Body of pancreas (tissue), 4 donors: ENCODE measurements around the gene TBC1D17. TPM values are rescaled to one million over a fixed set of nuclear protein-coding genes. Genes with fewer than 3 reads are reported as not detected.

Experiments used
- ATAC-seq: fragments of 150-250 bp; one replicate; pipeline ENCODE4 v1.9.1; 2016
- DNase-seq, 4 donors: peaks; one replicate each; pipeline ENCODE4 v3.0.0-alpha.2; 2019
- H3K27ac ChIP-seq, 4 donors: fragments of 200-600 bp; sonication (generic); 1 replicate in 3 of 4; 2 replicates in 1 of 4; pipeline versions ENCODE4 v1.5.1 to v1.6.1; 2016 to 2019; ENCODE audit warnings: mild to moderate bottlenecking in 1 of 4, mixed read lengths in 1 of 4, moderate library complexity in 1 of 4
- H3K27me3 ChIP-seq, 2 donors: fragments of 200-600 bp; sonication (generic); one replicate each; pipeline ENCODE4 v1.6.0; 2016; ENCODE audit warnings: mild to moderate bottlenecking in 1 of 2
- H3K36me3 ChIP-seq, 2 donors: fragments of 200-600 bp; sonication (generic); replicated peaks in 1 of 2; 2 replicates each; pipeline ENCODE4 v1.5.1; 2016; ENCODE audit warnings: low read depth in 2 of 2; ENCODE audit not compliant: insufficient read depth in 1 of 2
- H3K4me1 ChIP-seq: fragments of 200-600 bp; sonication (generic); one replicate; pipeline ENCODE4 v1.6.0; 2016
- H3K4me3 ChIP-seq, 2 donors: fragments of 200-600 bp; sonication (generic); 1 replicate in 1 of 2; 2 replicates in 1 of 2; pipeline ENCODE4 v1.5.1; 2016 to 2019
- H3K9me3 ChIP-seq, 3 donors: fragments of 200-600 bp; sonication (generic); 1 replicate in 2 of 3; 2 replicates in 1 of 3; pipeline ENCODE4 v1.5.1; 2016
- POLR2A ChIP-seq, 3 donors: fragments of 450-650 bp; IDR thresholded peaks; one replicate each; pipeline ENCODE4 v1.6.1; 2016; ENCODE audit warnings: antibody characterized with exemption in 3 of 3, mild to moderate bottlenecking in 2 of 3
- WGBS, 2 donors: methylation state at CpG; one replicate each; pipeline ENCODE4 v1.1.5; 2017; 5-methylcytosine and 5-hydroxymethylcytosine counted together
- intact Hi-C: fragments of 100-400 bp; cut with DNase I; formaldehyde crosslinking; loops from one replicate; pipeline ENCODE4 v1.15.1; 2023
- total RNA-seq, 2 donors: library from RNA; depleted of rRNA; stranded (reverse); fragments of >200 nt; gene quantifications; one replicate each; pipeline ENCODE4 v1.1.0, GENCODE V29; 2016
- TF ChIP-seq, protein P1 (sequence below), 7 experiments: fragments of 450-650 bp in 4 of 7; fragments of 200-600 bp in 3 of 7; sonication (generic) in 3 of 7; IDR thresholded peaks; one replicate each; pipeline ENCODE4 v1.5.1; 2016 to 2019; ENCODE audit warnings: antibody characterized with exemption in 7 of 7

TBC1D17 gene
- total RNA-seq, 2 donors from 2014 or later = 25.9 to 37.6 TPM

DNA sequence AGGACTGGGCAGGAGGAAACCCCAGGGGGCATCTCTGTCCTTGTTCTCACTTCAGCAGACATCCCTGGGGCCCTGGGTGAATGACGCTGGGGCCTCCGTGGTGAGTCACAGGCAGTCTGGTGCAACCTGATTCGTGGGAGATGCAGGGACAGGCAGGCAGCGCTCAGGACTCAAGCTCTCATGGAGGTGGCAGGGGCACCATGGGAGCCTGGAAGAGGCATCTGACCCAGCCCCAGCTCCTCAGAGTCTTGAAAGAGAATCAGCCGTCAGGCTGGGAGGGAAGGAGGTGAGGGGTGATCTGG is 40.5 kb upstream of the TBC1D17 start:
- H3K27ac ChIP-seq = no peak overlapping the region
- no peaks in the 10 kb centered on the region for H3K9me3 ChIP-seq
- no peak for ATAC-seq
- no peak for DNase-seq
- intact Hi-C loops = no loop called here
- no peaks in the 10 kb centered on the region for H3K27me3 ChIP-seq
- TF ChIP-seq, protein P1, sequence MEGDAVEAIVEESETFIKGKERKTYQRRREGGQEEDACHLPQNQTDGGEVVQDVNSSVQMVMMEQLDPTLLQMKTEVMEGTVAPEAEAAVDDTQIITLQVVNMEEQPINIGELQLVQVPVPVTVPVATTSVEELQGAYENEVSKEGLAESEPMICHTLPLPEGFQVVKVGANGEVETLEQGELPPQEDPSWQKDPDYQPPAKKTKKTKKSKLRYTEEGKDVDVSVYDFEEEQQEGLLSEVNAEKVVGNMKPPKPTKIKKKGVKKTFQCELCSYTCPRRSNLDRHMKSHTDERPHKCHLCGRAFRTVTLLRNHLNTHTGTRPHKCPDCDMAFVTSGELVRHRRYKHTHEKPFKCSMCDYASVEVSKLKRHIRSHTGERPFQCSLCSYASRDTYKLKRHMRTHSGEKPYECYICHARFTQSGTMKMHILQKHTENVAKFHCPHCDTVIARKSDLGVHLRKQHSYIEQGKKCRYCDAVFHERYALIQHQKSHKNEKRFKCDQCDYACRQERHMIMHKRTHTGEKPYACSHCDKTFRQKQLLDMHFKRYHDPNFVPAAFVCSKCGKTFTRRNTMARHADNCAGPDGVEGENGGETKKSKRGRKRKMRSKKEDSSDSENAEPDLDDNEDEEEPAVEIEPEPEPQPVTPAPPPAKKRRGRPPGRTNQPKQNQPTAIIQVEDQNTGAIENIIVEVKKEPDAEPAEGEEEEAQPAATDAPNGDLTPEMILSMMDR (IDR thresholded peaks at IDR 0.05) = no peak
- no peak for TF ChIP-seq POLR2A (IDR thresholded peaks at IDR 0.05)
- 80 to 95% methylated on average over 5 of the region's 5 CpGs for WGBS, 2 donors
- H3K4me3 ChIP-seq = no peak overlapping the region
- peaks cover 0 to 17% of the 10 kb centered on the region in 2 donors for H3K36me3 ChIP-seq
- H3K4me1 ChIP-seq = no peaks in the 10 kb centered on the region

DNA sequence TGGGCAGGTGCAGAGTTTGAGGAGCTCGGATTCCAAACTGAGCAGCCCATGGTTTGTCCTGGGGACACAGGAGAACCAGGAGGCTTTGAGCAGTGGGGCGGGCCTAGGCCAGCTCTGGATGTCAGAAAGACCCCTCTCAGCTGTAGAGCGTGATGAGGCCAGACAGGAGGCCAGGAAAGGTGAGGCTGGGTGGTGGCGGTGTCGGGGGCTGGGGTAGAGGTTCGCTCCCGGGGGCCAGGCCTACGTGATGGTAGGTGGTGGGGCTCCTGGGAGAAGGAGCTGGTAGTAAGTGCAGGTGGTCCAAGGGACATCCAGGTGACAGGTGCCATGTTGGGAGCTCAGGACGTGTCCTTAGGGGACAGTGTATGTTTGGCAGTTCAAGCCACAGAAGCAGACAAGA is 40.1 kb upstream of the TBC1D17 start:
- H3K4me3 ChIP-seq = no peak overlapping the region
- no peaks in the 10 kb centered on the region for H3K4me1 ChIP-seq
- H3K27me3 ChIP-seq = no peaks in the 10 kb centered on the region
- 94 to 98% methylated on average over 9 of the region's 9 CpGs for WGBS, 2 donors
- peaks cover 0 to 13% of the 10 kb centered on the region in 2 donors for H3K36me3 ChIP-seq
- H3K9me3 ChIP-seq = no peaks in the 10 kb centered on the region
- intact Hi-C loops = no loop called here
- ATAC-seq (no peak), DNase-seq (no peak)
- TF ChIP-seq POLR2A (IDR thresholded peaks at IDR 0.05) = no peak
- TF ChIP-seq, protein P1 (IDR thresholded peaks at IDR 0.05) = no peak
- no peak overlapping the region for H3K27ac ChIP-seq

DNA sequence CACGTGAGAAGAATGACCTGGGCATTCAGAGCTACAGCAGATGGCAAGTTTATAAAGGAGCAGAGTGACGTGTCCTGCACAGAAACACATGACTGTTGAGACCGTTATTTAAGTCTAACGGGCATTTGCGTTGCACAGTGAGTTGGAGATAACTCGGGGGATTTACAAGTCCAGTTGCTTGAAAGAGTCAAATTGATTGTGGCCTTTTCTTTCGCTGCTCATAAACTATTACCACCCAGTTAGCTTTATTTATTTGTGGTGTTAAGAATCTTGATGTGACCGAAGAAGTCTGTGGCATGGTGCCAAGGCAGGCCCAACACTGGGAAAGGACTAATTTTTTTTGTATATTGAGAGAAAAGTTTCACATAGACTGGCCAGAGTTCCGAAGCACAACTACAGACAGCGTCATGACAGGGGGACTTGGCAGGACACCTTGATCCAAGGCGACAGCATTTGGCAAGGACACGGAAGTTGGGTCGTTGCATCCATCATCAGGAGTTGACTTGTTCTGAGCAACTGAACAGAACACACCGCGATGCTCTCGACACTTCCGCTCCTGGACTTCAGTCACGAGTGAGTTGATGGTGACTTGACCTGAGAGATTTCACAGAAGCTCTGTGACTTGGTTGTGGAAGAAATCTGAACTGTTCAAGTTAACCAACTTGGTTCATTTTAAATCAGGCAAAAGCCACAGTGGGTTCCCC is 38.5 kb upstream of the TBC1D17 start:
- Histone ChIP-seq H3K27ac (no peak overlapping the region), H3K9me3 (no peaks in the 10 kb centered on the region), H3K27me3 (no peaks in the 10 kb centered on the region), H3K4me1 (no peaks in the 10 kb centered on the region), H3K4me3 (no peak overlapping the region), H3K36me3 (peaks cover 0 to 9% of the 10 kb centered on the region in 2 donors)
- TF ChIP-seq, protein P1 (IDR thresholded peaks at IDR 0.05) = no peak
- TF ChIP-seq POLR2A (IDR thresholded peaks at IDR 0.05) = no peak
- intact Hi-C loops = no loop called here
- WGBS, 2 donors = 81 to 89% methylated on average over 18 of the region's 18 CpGs
- ATAC-seq (no peak), DNase-seq (no peak)

DNA sequence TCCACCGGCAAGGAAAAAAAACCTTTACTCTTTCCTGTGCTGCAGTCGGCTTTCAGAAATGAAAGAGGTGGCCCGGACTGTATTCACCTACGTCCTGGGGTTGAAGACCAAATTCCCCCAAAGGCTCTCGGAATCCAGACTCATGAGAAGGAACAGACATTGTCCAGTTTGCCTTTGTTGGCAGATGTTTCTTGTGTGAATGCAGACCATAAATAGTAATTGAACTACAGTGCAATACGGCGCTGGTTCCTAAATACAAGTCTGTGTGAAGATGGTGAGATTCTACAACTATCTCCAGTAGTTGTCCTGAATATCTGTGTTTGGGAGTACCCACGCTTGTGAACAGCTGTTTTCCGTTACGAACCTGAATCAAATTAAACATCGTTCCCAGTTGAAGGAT is 37.8 kb upstream of the TBC1D17 start:
- Histone ChIP-seq H3K4me3 (no peak overlapping the region), H3K27me3 (no peaks in the 10 kb centered on the region), H3K9me3 (no peaks in the 10 kb centered on the region), H3K36me3 (peaks cover 0 to 4% of the 10 kb centered on the region in 2 donors), H3K27ac (no peak overlapping the region), H3K4me1 (no peaks in the 10 kb centered on the region)
- intact Hi-C loops = no loop called here
- DNase-seq (no peak), ATAC-seq (no peak)
- 87 to 91% methylated on average over 11 of the region's 11 CpGs for WGBS, 2 donors
- TF ChIP-seq POLR2A (IDR thresholded peaks at IDR 0.05) = no peak
- TF ChIP-seq, protein P1 (IDR thresholded peaks at IDR 0.05) = no peak

DNA sequence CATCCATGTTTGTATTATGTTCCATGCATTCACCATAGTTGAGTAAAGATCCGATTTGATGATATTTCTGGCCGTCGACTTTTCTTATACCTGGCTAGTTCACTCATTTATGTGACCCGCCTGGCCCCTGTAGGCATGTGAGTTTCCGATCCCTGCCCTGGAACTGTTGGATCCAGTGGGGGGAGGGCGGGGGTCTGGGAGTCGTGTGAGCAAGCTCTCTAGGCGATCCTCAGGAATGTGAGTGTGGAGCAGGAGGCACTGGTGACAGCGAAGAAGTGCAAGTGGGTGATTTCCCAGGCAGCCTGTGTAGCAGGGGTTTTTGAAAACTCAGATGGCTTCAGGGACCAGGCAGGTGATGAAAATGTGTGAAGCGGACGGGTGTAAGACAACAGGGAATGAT is 37.2 kb upstream of the TBC1D17 start:
- DNase-seq (no peak), ATAC-seq (no peak)
- WGBS, 2 donors = 87 to 95% methylated on average over 11 of the region's 11 CpGs
- no peaks in the 10 kb centered on the region for H3K9me3 ChIP-seq
- intact Hi-C loops = no loop called here
- no peak overlapping the region for H3K4me3 ChIP-seq
- peaks cover 0 to 2% of the 10 kb centered on the region in 2 donors for H3K36me3 ChIP-seq
- H3K27me3 ChIP-seq = no peaks in the 10 kb centered on the region
- TF ChIP-seq, protein P1 (IDR thresholded peaks at IDR 0.05) = no peak
- no peak for TF ChIP-seq POLR2A (IDR thresholded peaks at IDR 0.05)
- H3K27ac ChIP-seq = no peak overlapping the region
- no peaks in the 10 kb centered on the region for H3K4me1 ChIP-seq
